Endothelial cell of umbilical vein (primary cell): Measurements from ENCODE around the gene FBXW7.

Experiments used
- EZH2 ChIP-seq: IDR thresholded peaks from 2 replicates; pipeline ENCODE4 v1.6.1; 2012; ENCODE audit warnings: borderline replicate concordance, low read depth, mild to moderate bottlenecking, moderate library complexity, low read length, inconsistent platforms; ENCODE audit not compliant: severe bottlenecking
- FOS ChIP-seq: IDR thresholded peaks from 2 replicates; pipeline ENCODE4 v1.6.1; 2011; ENCODE audit warnings: mild to moderate bottlenecking, low read length, moderate library complexity, borderline replicate concordance; ENCODE audit not compliant: insufficient read depth
- JUN ChIP-seq: IDR thresholded peaks from 2 replicates; pipeline ENCODE4 v1.6.1; 2011; ENCODE audit warnings: borderline replicate concordance, low read depth; ENCODE audit not compliant: insufficient read length, insufficient read depth
- MYC ChIP-seq: IDR thresholded peaks from one replicate; pipeline ENCODE4 v1.6.1; 2011; ENCODE audit warnings: mild to moderate bottlenecking, low read depth, low read length
- POLR2A ChIP-seq: IDR thresholded peaks from 2 replicates; pipeline ENCODE4 v1.6.1; 2012; ENCODE audit warnings: low read depth, mild to moderate bottlenecking, control low read depth, low read length
- POLR2AphosphoS5 ChIP-seq: IDR thresholded peaks from 2 replicates; pipeline ENCODE4 v1.6.1; 2012; ENCODE audit warnings: low read depth, mild to moderate bottlenecking, control low read depth, low read length, moderate library complexity; ENCODE audit not compliant: insufficient read depth
- TF ChIP-seq, protein P1 (sequence below): IDR thresholded peaks from 2 replicates; pipeline ENCODE4 v1.6.1; 2011; ENCODE audit not compliant: insufficient read depth, insufficient read length
- TF ChIP-seq, protein P2 (sequence below), 2 donors: IDR thresholded peaks; 1 replicate in 1 of 2; 2 replicates in 1 of 2; pipeline ENCODE4 v1.5.1; 2011; ENCODE audit warnings: low read length in 2 of 2, mild to moderate bottlenecking in 2 of 2, moderate library complexity in 2 of 2, control low read depth in 1 of 2, inconsistent platforms in 1 of 2, low read depth in 1 of 2; ENCODE audit not compliant: insufficient read depth in 1 of 2; ENCODE audit errors: extremely low read depth in 1 of 2

DNA sequence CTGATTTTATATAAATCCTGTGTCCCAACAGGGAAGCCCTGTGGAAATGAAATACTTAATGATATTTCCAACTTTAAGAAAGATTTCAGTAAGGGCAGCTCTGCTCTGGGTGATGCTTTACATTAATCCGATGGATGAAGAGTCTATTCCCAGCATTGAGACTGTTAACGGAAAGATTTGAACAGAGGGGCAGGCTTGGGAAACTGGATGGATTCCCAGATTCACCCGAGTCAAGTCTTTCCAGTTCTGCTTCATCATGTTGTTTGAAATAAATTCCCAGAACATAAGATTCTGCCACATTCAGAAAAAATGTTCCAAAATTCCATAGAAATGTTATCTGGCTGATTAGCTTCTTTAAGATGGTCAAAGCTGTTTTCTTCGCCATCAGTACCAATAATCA, 246.0 kb downstream of the FBXW7 start:
- TF ChIP-seq EZH2 = no peak
- TF ChIP-seq POLR2A = no peak
- no peak for TF ChIP-seq FOS
- TF ChIP-seq, protein P1, sequence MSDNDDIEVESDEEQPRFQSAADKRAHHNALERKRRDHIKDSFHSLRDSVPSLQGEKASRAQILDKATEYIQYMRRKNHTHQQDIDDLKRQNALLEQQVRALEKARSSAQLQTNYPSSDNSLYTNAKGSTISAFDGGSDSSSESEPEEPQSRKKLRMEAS = no peak
- TF ChIP-seq, protein P2, sequence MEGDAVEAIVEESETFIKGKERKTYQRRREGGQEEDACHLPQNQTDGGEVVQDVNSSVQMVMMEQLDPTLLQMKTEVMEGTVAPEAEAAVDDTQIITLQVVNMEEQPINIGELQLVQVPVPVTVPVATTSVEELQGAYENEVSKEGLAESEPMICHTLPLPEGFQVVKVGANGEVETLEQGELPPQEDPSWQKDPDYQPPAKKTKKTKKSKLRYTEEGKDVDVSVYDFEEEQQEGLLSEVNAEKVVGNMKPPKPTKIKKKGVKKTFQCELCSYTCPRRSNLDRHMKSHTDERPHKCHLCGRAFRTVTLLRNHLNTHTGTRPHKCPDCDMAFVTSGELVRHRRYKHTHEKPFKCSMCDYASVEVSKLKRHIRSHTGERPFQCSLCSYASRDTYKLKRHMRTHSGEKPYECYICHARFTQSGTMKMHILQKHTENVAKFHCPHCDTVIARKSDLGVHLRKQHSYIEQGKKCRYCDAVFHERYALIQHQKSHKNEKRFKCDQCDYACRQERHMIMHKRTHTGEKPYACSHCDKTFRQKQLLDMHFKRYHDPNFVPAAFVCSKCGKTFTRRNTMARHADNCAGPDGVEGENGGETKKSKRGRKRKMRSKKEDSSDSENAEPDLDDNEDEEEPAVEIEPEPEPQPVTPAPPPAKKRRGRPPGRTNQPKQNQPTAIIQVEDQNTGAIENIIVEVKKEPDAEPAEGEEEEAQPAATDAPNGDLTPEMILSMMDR (IDR thresholded peaks at IDR 0.05; ENCODE audit: extremely low read depth in 1 of 2, insufficient read depth in 1 of 2, low read depth in 1 of 2, low read length in 2 of 2) = no peak
- no peak for TF ChIP-seq POLR2AphosphoS5
- no peak for TF ChIP-seq JUN
- no peak for TF ChIP-seq MYC
